Epithelial cell of proximal tubule (primary cell): ENCODE measurements around the gene BOD1L2. TPM values are rescaled to one million over a fixed set of nuclear protein-coding genes. Genes with fewer than 3 reads are reported as not detected.

Source experiments
- DNase-seq: peaks from one replicate; pipeline ENCODE4 v3.0.0-alpha.2; 2011; ENCODE audit warnings: low read depth
- H3K4me3 ChIP-seq: 2 replicates; pipeline ENCODE4 v1.5.1; 2011; ENCODE audit warnings: low read depth, mild to moderate bottlenecking, low read length
- total RNA-seq: library from RNA; depleted of rRNA; stranded (reverse); fragments of >200 nt; gene quantifications from 2 replicates; pipeline ENCODE4 v1.2.3, GENCODE V29; 2015
- TF ChIP-seq, protein P1 (sequence below): conservative IDR thresholded peaks from 2 replicates; pipeline ENCODE4 v1.5.1; 2012; ENCODE audit warnings: low read depth, mild to moderate bottlenecking, low read length

BOD1L2 gene
- total RNA-seq, 1 donor from 2014 or later: not detected

DNA sequence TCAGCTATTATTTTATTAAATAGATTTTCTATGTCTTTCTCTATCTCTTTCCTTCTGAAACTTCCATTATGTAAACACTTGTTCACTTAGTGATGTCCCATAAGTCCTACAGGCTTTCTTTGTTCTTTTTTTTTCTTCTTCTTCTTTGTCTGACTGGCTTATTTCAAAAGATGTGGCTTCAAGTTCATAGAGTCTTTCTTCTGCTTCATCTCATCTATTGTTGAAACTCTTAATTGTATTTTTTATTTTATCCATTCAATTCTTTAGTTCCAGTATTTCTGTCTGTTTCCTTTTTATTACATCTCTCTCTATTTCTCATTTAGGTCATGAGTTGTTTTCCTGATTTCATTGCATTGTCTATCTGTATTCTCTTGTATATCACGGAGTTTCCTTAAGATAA lies 38.5 kb downstream of the BOD1L2 start:
- no peak overlapping the region for H3K4me3 ChIP-seq
- no peak for DNase-seq
- TF ChIP-seq, protein P1, sequence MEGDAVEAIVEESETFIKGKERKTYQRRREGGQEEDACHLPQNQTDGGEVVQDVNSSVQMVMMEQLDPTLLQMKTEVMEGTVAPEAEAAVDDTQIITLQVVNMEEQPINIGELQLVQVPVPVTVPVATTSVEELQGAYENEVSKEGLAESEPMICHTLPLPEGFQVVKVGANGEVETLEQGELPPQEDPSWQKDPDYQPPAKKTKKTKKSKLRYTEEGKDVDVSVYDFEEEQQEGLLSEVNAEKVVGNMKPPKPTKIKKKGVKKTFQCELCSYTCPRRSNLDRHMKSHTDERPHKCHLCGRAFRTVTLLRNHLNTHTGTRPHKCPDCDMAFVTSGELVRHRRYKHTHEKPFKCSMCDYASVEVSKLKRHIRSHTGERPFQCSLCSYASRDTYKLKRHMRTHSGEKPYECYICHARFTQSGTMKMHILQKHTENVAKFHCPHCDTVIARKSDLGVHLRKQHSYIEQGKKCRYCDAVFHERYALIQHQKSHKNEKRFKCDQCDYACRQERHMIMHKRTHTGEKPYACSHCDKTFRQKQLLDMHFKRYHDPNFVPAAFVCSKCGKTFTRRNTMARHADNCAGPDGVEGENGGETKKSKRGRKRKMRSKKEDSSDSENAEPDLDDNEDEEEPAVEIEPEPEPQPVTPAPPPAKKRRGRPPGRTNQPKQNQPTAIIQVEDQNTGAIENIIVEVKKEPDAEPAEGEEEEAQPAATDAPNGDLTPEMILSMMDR: no peak

DNA sequence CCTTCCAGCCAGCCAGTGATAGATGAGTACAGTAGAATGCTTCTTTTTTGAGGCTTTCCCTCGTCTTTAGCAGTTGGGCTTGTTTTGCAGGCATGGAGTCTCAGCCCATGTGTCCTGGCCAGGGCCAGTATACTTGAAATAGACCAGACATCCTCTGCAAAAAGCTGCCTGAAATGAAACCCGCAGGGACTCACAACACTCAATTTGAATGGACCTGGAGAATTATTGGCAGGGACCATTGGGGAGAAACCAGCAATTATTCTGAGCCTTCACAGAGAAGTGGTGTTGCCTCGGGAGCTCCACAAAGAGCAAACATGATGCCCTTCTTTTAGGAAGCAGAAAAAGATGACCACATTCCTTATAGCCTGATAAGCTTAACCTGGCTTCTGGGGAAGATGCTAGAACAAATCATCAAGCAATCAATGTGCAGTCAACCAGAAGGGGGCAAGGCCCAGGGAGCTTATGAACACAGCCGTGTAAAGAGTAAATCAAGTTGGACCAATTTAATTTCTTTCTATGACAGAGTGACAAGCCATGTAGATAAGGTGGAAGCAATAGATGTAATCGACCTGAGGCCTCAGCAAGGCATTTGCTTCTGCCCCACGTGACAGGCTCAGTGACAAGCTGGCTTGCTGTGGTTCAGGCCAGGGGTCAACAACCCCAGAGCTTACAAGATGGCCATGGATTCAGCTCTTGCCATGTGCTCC lies 42.1 kb downstream of the BOD1L2 start:
- DNase-seq: no peak
- TF ChIP-seq, protein P1: no peak

DNA sequence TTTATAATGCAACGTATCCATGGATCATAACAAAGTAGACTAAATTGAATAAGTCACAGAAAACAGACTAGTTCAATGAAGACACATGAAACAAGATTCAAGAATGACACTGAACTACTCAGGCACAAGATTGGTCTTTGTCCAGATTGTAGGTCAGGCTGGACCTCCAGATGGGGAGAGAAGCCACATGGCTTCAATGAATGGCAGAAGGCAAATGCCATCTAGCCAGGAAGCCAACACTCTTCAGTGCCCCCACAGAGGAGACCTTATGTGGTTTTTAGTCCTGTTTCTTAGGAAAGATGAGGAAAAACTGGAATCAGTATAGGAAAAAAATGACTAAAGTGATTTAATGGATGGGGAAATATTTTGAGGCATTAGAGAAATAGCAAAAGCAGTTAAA lies 43.1 kb downstream of the BOD1L2 start:
- H3K4me3 ChIP-seq: no peak overlapping the region
- TF ChIP-seq, protein P1: no peak
- no peak for DNase-seq

More for the DNA sequence above, 42.1 kb downstream of the BOD1L2 start:
- no peak overlapping the region for H3K4me3 ChIP-seq

DNA sequence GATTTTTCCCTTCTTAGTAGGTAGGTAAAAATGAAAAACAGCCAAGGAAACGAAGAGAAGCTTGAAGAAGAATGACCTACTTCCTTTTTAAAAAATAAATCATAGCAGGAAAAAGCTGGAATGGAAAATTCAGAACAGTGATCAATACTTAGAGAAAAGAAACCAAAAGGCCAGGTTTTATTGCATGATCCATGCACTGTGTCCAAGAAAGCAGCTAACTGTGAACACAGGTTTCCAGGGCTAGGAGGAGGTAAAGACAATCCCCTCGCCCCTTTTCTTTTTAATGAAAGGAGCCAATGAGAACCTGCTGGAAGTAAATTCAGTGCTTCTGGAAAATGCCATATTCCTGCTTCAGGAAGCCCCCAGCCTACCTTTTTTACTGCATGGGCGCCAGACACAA lies 47.2 kb downstream of the BOD1L2 start:
- TF ChIP-seq, protein P1: no peak
- no peak overlapping the region for H3K4me3 ChIP-seq
- DNase-seq: no peak

DNA sequence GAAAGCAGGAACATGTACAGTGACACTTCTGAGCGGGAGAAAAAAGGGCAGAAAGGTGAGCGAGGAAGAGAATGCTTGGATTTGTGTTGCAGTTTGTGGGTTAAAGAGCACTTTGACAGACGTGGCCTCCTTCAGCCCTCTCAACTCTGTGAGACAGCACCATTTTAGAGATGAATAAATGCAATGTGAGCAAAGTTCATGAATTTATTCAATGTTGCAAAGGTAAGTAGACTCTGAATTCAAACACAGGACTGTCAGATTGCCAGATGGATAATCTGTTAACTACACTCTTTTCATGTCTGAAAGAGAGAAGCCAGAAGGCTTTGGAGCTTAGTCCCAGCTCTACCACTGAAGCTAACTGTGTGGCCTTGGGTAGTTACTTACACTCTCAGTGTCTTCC lies 47.7 kb downstream of the BOD1L2 start:
- no peak overlapping the region for H3K4me3 ChIP-seq
- no peak for DNase-seq
- TF ChIP-seq, protein P1: no peak

DNA sequence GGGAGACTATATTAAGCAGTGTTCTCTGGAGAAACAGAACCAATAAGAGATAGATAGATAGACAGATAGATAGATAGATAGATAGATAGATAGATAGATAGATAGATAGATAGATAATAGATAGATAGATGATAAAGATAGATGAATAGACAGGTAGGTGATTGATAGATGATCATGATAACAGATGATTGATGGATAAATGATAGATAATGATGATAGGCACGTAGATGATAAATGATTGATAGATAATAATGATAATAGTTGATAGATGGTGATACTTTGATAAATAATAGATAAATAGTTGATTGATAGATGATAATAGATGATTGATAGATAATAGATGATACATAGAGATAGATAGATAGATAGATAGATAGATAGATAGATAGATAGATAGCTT lies 48.5 kb downstream of the BOD1L2 start:
- TF ChIP-seq, protein P1: no peak
- no peak for DNase-seq
- no peak overlapping the region for H3K4me3 ChIP-seq

DNA sequence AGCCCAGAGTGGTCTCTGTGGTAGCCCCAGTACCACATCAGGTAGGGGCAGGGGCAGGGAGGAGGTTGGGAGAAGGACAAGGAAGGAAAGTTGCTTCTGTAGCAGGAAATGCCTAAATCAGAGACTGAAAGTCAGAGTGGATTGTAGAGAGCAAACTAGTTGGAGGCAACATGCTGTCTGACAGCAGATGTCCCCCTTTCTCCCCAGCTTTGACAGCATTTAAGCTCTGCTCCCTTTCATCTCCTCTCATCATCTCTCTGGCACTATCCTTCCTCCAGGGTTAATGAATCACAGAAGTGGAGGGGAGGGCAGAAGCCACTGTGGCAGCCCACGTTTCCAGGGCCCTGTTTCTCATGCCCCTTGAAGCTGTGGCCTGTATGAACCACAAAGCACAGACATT lies 50.4 kb downstream of the BOD1L2 start:
- DNase-seq: no peak
- TF ChIP-seq, protein P1: no peak

More for the DNA sequence above, 50.4 kb downstream of the BOD1L2 start:
- H3K4me3 ChIP-seq: no peak overlapping the region
